Epidermal melanocyte (primary cell): Measurements from ENCODE around the gene PTPN14.

Experiments used
- DNase-seq: peaks from one replicate; pipeline ENCODE4 v3.0.0; 2011; ENCODE audit warnings: low spot score; ENCODE audit not compliant: insufficient read length

PTPN14 gene

GRCh38 chr1:214377485-214377884 lies 173.9 kb downstream of the PTPN14 start:
- DNase-seq: no peak

GRCh38 chr1:214372092-214372491 lies 179.3 kb downstream of the PTPN14 start:
- no peak for DNase-seq

- DNase-seq: no peak
Observed at GRCh38 chr1:214370615-214371014, 180.8 kb downstream of the PTPN14 start.

- DNase-seq: no peak
Observed at GRCh38 chr1:214369364-214369763, 182.0 kb downstream of the PTPN14 start.

- DNase-seq: no peak
Observed at GRCh38 chr1:214367841-214368240, 183.6 kb downstream of the PTPN14 start.

- DNase-seq: no peak
Observed at GRCh38 chr1:214364786-214365295, 186.6 kb downstream of the PTPN14 start.

GRCh38 chr1:214364386-214364785 lies 187.0 kb downstream of the PTPN14 start:
- DNase-seq: no peak

GRCh38 chr1:214363386-214363785 lies 188.0 kb downstream of the PTPN14 start:
- DNase-seq: no peak

GRCh38 chr1:214362188-214362882 lies 189.1 kb downstream of the PTPN14 start:
- no peak for DNase-seq

- DNase-seq: no peak
Observed at GRCh38 chr1:214361636-214362035, 189.8 kb downstream of the PTPN14 start.

- DNase-seq: no peak
Observed at GRCh38 chr1:214360525-214361164, 190.8 kb downstream of the PTPN14 start.

- no peak for DNase-seq
Observed at GRCh38 chr1:214360116-214360515, 191.3 kb downstream of the PTPN14 start.

GRCh38 chr1:214354440-214355148 lies 196.8 kb downstream of the PTPN14 start:
- no peak for DNase-seq

- DNase-seq: no peak
Observed at GRCh38 chr1:214352838-214353237, 198.6 kb downstream of the PTPN14 start.

- DNase-seq: no peak
Observed at GRCh38 chr1:214351551-214352277, 199.7 kb downstream of the PTPN14 start.

GRCh38 chr1:214349781-214350180 lies 201.6 kb downstream of the PTPN14 start:
- no peak for DNase-seq

GRCh38 chr1:214349008-214349407 lies 202.4 kb downstream of the PTPN14 start:
- DNase-seq: no peak

- no peak for DNase-seq
Observed at GRCh38 chr1:214344897-214345296, 206.5 kb downstream of the PTPN14 start.

GRCh38 chr1:214342525-214342924 lies 208.9 kb downstream of the PTPN14 start:
- DNase-seq: no peak

GRCh38 chr1:214341932-214342331 lies 209.5 kb downstream of the PTPN14 start:
- DNase-seq: no peak

- DNase-seq: no peak
Observed at GRCh38 chr1:214341459-214341858, 209.9 kb downstream of the PTPN14 start.

- DNase-seq: no peak
Observed at GRCh38 chr1:214338212-214338611, 213.2 kb downstream of the PTPN14 start.
